Measurements from ENCODE around the gene OR2C3.
"Not testable (repeated sequence)": the region's sequence is repeated elsewhere in the genome, so short reads cannot be mapped to it uniquely, and the experiment has no call there.

OR2C3 gene

GRCh38 chr1:247536340-247536739, at the start of gene OR2C3:
OR2C3 (minus strand) TSS chr1:247536440; CDS start chr1:247532511, 3,929 bp downstream.
- no peak for DNase-seq (ENCODE audit: low read depth in 2 of 2)

GRCh38 chr1:247578946-247579460, 42.8 kb upstream of the OR2C3 start:
- DNase-seq (ENCODE audit: low read depth in 2 of 2), result no peak

- DNase-seq (ENCODE audit: low read depth in 2 of 2), result no peak
Observed at GRCh38 chr1:247576514-247576913, 40.3 kb upstream of the OR2C3 start.

- DNase-seq (ENCODE audit: low read depth in 2 of 2), result no peak
Observed at GRCh38 chr1:247574664-247575063, 38.4 kb upstream of the OR2C3 start.

GRCh38 chr1:247574236-247574635, 38.0 kb upstream of the OR2C3 start:
- DNase-seq (ENCODE audit: low read depth in 2 of 2), result no peak

GRCh38 chr1:247562198-247562597, 26.0 kb upstream of the OR2C3 start:
- DNase-seq (ENCODE audit: low read depth in 2 of 2), result no peak

- no peak for DNase-seq (ENCODE audit: low read depth in 2 of 2)
Observed at GRCh38 chr1:247561711-247562110, 25.5 kb upstream of the OR2C3 start.

GRCh38 chr1:247557926-247558674, 21.9 kb upstream of the OR2C3 start:
- no peak for DNase-seq (ENCODE audit: low read depth in 2 of 2)

- DNase-seq (ENCODE audit: low read depth in 2 of 2), result no peak
Observed at GRCh38 chr1:247552231-247552630, 16.0 kb upstream of the OR2C3 start.

- no peak for DNase-seq (ENCODE audit: low read depth in 2 of 2)
Observed at GRCh38 chr1:247551721-247552120, 15.5 kb upstream of the OR2C3 start.

- no peak for DNase-seq (ENCODE audit: low read depth in 2 of 2)
Observed at GRCh38 chr1:247548769-247549182, 12.5 kb upstream of the OR2C3 start, which contains the start of gene GCSAML. GCSAML (plus strand) TSS chr1:247549134; CDS start chr1:247549192, 58 bp downstream.

- no peak for DNase-seq (ENCODE audit: low read depth in 2 of 2)
Observed at GRCh38 chr1:247548092-247548491, 11.9 kb upstream of the OR2C3 start.

GRCh38 chr1:247542811-247543210, 6.6 kb upstream of the OR2C3 start:
- DNase-seq (ENCODE audit: low read depth in 2 of 2), result no peak

GRCh38 chr1:247540581-247540980, 4.3 kb upstream of the OR2C3 start:
- no peak for DNase-seq (ENCODE audit: low read depth in 2 of 2)

GRCh38 chr1:247539215-247539614, 3.0 kb upstream of the OR2C3 start:
- no peak for DNase-seq (ENCODE audit: low read depth in 2 of 2)

GRCh38 chr1:247538561-247538960, 2.3 kb upstream of the OR2C3 start:
- no peak for DNase-seq (ENCODE audit: low read depth in 2 of 2)

GRCh38 chr1:247535402-247535801, 838 bp downstream of the OR2C3 start:
- no peak for DNase-seq (ENCODE audit: low read depth in 2 of 2)

- DNase-seq (ENCODE audit: low read depth in 2 of 2), result no peak
Observed at GRCh38 chr1:247531937-247532336, 4.3 kb downstream of the OR2C3 start.

GRCh38 chr1:247530785-247531184, 5.5 kb downstream of the OR2C3 start:
- DNase-seq (ENCODE audit: low read depth in 2 of 2), result no peak

- DNase-seq (ENCODE audit: low read depth in 2 of 2), result no peak
Observed at GRCh38 chr1:247529771-247530355, 6.4 kb downstream of the OR2C3 start.

- no peak for DNase-seq (ENCODE audit: low read depth in 2 of 2)
Observed at GRCh38 chr1:247528812-247529474, 7.3 kb downstream of the OR2C3 start.

- not testable (repeated sequence) for DNase-seq (ENCODE audit: low read depth in 2 of 2)
Observed at GRCh38 chr1:247521886-247522285, 14.4 kb downstream of the OR2C3 start.

GRCh38 chr1:247518613-247518891, 17.7 kb downstream of the OR2C3 start:
- DNase-seq (ENCODE audit: low read depth in 2 of 2), result no peak

Data from stimulated activated CD8-positive, alpha-beta memory T cell treated with anti-CD3 and anti-CD28 coated beads, Interleukin-15, amount 100 ng/mL, for 4 hours (primary cell).